Subcutaneous adipose tissue (tissue), 4 donors: Measurements from ENCODE around the gene ABHD17A. TPM values are rescaled to one million over a fixed set of nuclear protein-coding genes. Genes with fewer than 3 reads are reported as not detected.

Experiments
- CTCF ChIP-seq: fragments of 450-650 bp; IDR thresholded peaks from one replicate; pipeline ENCODE4 v1.5.1; 2016; ENCODE audit warnings: low read depth, mild to moderate bottlenecking, control low read depth, antibody characterized with exemption, moderate library complexity
- total RNA-seq, 4 donors: library from RNA; depleted of rRNA; stranded (reverse); fragments of >200 nt; gene quantifications; one replicate each; pipeline ENCODE4 v1.1.0, GENCODE V29; 2016

ABHD17A gene
- total RNA-seq, 4 donors from 2014 or later, result 43.7 to 88.9 (median 56.8) TPM

DNA sequence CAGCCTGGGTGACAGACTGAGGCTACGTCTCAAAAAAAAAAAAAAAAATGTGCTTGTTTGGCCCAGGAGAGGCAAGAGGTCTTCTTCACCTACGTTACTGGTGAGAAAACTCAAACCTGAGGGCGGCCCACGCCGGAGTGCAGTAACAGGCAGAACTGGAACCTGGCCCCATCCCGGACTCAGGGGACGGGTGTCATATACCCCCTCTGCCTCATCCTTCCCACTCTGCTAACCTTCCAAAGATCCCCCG is 19.5 kb upstream of the ABHD17A start:
- no peak for TF ChIP-seq CTCF

- no peak for TF ChIP-seq CTCF
Observed at GRCh38 chr19:1902923-1903322, 17.6 kb upstream of the ABHD17A start.

- no peak for TF ChIP-seq CTCF
Observed at GRCh38 chr19:1901940-1902404, 16.7 kb upstream of the ABHD17A start.

DNA sequence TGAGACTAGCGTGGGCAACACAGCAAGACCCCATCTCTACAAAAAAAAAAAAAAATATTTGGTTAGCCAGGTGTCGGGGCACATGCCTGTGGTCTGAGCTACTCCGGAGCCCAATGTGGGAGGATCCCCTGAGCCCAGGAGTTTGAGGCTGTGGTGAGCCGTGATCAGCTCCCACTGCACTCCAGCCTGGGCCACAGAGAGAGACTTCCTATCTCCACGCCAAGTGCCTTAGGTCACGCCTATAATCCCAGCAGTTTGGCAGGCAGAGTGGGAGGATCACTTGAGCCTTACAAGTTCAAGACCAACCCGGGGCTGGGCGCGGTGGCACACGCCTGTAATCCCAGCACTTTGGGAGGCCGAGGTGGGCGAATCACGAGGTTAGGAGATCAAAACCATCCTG is 11.2 kb upstream of the ABHD17A start:
- TF ChIP-seq CTCF, result no peak

DNA sequence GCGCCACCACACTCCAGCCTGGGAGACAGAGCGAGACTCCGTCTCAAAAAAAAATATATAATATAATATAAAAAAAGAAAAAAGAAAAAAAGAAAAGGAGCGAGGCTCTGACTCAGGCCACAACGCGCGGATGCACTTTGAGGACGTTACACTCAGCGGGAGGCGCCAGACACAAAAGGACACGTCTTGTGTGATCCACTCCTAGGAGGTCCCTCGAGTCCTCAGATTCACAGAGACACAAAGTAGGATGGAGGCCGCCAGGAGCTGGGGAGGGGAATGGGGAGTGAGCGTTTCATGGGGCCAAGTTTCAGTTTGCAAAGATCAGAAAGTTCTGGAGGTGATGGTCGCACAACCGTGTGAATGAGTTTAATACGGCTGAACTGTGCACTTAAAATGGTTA is 8.5 kb upstream of the ABHD17A start:
- no peak for TF ChIP-seq CTCF

- TF ChIP-seq CTCF, result no peak
Observed at GRCh38 chr19:1889907-1890306, 4.6 kb upstream of the ABHD17A start.

DNA sequence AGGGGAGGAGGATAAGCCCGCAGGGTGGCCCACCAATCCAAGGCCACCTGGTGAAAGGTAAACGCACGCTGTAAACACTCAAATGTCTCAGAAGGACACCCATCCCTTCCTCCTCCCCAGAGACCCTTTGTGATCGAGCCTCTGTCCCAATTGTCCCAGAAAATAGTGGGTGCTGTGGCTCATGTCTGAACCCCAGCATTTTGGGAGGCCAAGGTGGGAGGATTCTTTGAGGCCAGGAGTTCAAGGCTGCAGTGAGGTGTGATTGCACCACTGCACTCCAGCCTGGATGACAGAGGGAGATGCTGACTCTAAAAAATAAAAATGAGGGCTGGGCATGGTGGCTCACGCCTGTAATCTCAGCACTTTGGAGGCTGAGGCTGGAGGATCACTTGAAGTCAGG is 3.1 kb upstream of the ABHD17A start:
- no peak for TF ChIP-seq CTCF
